ENCODE measurements around the gene C9orf40.

- TF ChIP-seq CTCF (conservative IDR thresholded peaks at IDR 0.05 in 1 of 2, IDR thresholded peaks at IDR 0.05 in 1 of 2; ENCODE audit: low read depth in 1 of 2, low read length in 2 of 2) (peak; percentile 61 to 68), EZH2 (IDR thresholded peaks at IDR 0.05; ENCODE audit: low read length, missing control alignments) (no peak)
These were observed 49.2 kb upstream of the C9orf40 start for GRCh38 chr9:75001719-75002421.

All from fibroblast of lung (primary cell).